Bronchial epithelial cell (primary cell): Measurements from ENCODE around the gene MPHOSPH6. TPM values are rescaled to one million over a fixed set of nuclear protein-coding genes. Genes with fewer than 3 reads are reported as not detected.
A peak's percentile ranks its signal among the peaks of the same experiment; 100 is the strongest.
"Not testable (repeated sequence)": the region's sequence is repeated elsewhere in the genome, so short reads cannot be mapped to it uniquely, and the experiment has no call there.

Experiments used
- DNase-seq: peaks from one replicate; pipeline ENCODE4 v3.0.0-alpha.2; 2010; ENCODE audit warnings: low read depth
- FAIRE-seq: peaks from 2 replicates; lab custom pipeline; 2011; peaks lifted over from hg19 to GRCh38; lab: Jason Lieb, UNC
- H3K27me3 ChIP-seq: 2 replicates; pipeline ENCODE4 v1.5.1; 2011; ENCODE audit warnings: low read length; ENCODE audit not compliant: control insufficient read depth, insufficient read depth
- H3K36me3 ChIP-seq: 2 replicates; pipeline ENCODE4 v1.5.1; 2011; ENCODE audit warnings: low read length; ENCODE audit not compliant: control insufficient read depth, insufficient read depth
- H3K4me3 ChIP-seq: 2 replicates; pipeline ENCODE4 v1.5.1; 2011; ENCODE audit warnings: mild to moderate bottlenecking, low read depth, low read length, control low read depth
- total RNA-seq: library from RNA; depleted of rRNA; stranded (reverse); fragments of >200 nt; gene quantifications from 2 replicates; pipeline ENCODE4 v1.2.1, GENCODE V29; 2014
- TF ChIP-seq, protein P1 (sequence below): IDR thresholded peaks from 2 replicates; pipeline ENCODE4 v1.5.1; 2011; ENCODE audit warnings: mild to moderate bottlenecking, moderate library complexity, low read length, control low read depth, inconsistent platforms; ENCODE audit not compliant: insufficient read depth, severe bottlenecking

The MPHOSPH6 gene
- total RNA-seq, 1 donor from 2014 or later, result 91.9 TPM

DNA sequence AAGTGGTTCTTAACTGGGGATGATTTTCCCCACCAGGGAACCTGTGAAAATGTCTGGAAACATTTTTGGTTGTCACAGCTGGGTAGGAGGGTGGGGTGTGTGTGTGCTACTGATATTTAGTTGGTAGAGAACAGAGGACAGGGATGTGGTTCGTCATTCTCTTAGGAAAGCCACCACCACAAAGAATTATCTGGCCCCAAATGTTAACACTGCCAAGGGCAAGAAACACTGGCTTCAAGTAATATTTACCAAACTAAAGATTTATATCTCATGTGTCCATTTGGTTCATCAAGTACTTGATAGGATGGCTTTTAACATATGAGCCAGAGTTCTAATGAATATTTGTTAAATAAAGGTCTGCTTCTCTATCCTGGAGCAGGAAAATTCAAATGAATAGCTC lies 19.5 kb downstream of the MPHOSPH6 start:
- H3K27me3 ChIP-seq, result no peaks in the 10 kb centered on the region
- DNase-seq (no peak), FAIRE-seq (no peak)
- H3K36me3 ChIP-seq, result peaks cover 6% of the 10 kb centered on the region
- TF ChIP-seq, protein P1, sequence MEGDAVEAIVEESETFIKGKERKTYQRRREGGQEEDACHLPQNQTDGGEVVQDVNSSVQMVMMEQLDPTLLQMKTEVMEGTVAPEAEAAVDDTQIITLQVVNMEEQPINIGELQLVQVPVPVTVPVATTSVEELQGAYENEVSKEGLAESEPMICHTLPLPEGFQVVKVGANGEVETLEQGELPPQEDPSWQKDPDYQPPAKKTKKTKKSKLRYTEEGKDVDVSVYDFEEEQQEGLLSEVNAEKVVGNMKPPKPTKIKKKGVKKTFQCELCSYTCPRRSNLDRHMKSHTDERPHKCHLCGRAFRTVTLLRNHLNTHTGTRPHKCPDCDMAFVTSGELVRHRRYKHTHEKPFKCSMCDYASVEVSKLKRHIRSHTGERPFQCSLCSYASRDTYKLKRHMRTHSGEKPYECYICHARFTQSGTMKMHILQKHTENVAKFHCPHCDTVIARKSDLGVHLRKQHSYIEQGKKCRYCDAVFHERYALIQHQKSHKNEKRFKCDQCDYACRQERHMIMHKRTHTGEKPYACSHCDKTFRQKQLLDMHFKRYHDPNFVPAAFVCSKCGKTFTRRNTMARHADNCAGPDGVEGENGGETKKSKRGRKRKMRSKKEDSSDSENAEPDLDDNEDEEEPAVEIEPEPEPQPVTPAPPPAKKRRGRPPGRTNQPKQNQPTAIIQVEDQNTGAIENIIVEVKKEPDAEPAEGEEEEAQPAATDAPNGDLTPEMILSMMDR, result no peak
- no peak overlapping the region for H3K4me3 ChIP-seq

DNA sequence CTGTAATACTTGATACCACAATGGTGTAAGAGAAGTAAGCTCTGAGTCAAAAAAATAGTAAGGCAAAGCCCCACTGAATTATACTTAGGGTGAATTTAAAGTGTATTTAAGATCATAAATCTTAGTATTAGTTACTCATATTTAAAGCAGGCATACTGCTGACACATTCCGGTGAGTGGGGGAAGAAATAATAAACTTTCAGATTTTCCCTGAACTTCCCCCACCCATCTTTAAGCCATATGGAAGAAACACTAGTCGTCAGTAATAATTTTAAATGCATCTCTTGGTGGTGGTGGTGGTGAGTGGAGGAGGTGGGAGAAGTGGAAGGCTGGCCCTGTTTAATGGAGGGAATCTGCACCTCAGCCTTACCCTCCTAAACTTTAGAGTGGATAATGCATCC lies 20.5 kb downstream of the MPHOSPH6 start:
- H3K27me3 ChIP-seq, result no peaks in the 10 kb centered on the region
- H3K36me3 ChIP-seq, result peaks cover 6% of the 10 kb centered on the region
- DNase-seq (no peak), FAIRE-seq (no peak)
- no peak overlapping the region for H3K4me3 ChIP-seq
- TF ChIP-seq, protein P1, result no peak

GRCh38 chr16:82147546-82147945 lies 22.5 kb downstream of the MPHOSPH6 start:
- FAIRE-seq (no peak), DNase-seq (no peak)
- Histone ChIP-seq H3K36me3 (peaks cover 4% of the 10 kb centered on the region), H3K4me3 (no peak overlapping the region), H3K27me3 (no peaks in the 10 kb centered on the region)
- TF ChIP-seq, protein P1, result no peak

DNA sequence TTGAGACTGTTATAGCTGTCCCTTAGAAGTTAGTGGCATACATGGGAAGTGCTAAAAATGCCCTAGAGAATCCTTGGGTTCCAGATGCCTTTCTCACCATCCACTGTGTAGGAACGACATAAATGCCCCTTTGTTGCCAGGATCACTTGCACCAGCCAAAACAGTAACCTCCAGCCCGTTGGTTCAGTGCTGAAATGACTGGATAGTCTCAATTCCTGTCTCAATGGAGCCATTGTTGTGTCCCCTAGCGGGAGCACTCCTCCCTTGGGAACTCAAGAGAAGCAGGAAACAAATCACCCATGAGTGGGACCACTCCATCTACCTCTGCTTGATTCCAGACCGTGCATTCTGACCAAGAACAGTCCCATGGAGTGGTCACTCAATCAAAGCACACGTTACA lies 23.1 kb downstream of the MPHOSPH6 start:
- FAIRE-seq (no peak), DNase-seq (no peak)
- Histone ChIP-seq H3K36me3 (peaks cover 4% of the 10 kb centered on the region), H3K4me3 (no peak overlapping the region), H3K27me3 (no peaks in the 10 kb centered on the region)
- TF ChIP-seq, protein P1, result no peak

DNA sequence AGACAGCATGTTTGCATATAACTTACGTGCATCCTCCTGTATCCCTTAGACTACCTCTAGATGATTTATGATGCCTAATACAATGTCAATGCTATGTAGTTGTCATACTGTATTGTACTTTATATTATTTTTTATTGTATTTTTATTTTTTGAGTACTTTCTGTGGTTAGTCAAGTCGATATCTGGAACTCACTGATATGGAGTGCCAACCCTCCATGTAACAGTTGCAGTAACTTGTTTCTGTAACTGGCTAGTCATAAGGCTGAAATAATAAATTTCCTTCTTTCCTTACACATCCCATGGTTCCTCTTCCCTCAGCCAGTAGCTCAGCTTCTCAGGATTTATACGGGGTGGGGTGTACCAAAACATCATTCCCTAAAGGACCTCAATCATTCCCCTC lies 23.5 kb downstream of the MPHOSPH6 start:
- TF ChIP-seq, protein P1, result no peak
- Histone ChIP-seq H3K4me3 (no peak overlapping the region), H3K36me3 (peaks cover 4% of the 10 kb centered on the region), H3K27me3 (no peaks in the 10 kb centered on the region)
- no peak for DNase-seq
- FAIRE-seq, result no peak

- H3K36me3 ChIP-seq, H3K27me3 ChIP-seq, FAIRE-seq: not testable (repeated sequence)
- peak; percentile 59 for DNase-seq
- peak overlapping the region; percentile 22 for H3K4me3 ChIP-seq
Measured at GRCh38 chr16:82139286-82139571, 30.8 kb downstream of the MPHOSPH6 start.
